ENCODE results near the gene UTS2R.

- TF ChIP-seq YY1 (IDR thresholded peaks at IDR 0.05; ENCODE audit: insufficient read depth, insufficient read length) (no peak), ZNF274 (IDR thresholded peaks at IDR 0.05; ENCODE audit: low read depth, low read length) (no peak), SUZ12 (IDR thresholded peaks at IDR 0.05; ENCODE audit: extremely low read depth, insufficient read depth, insufficient read length) (no peak)
Observed at GRCh38 chr17:82354804-82355308, 16.7 kb upstream of the UTS2R start.

Measured in NT2/D1 (cell line).